Prostate gland (tissue), 2 donors: ENCODE data around the gene NFATC4.

Experiments used
- CTCF ChIP-seq, 4 experiments: fragments of 200-600 bp in 2 of 4; fragments of 450-650 bp in 2 of 4; sonication (generic) in 2 of 4; IDR thresholded peaks; 1 replicate in 3 of 4; 2 replicates in 1 of 4; pipeline ENCODE4 v1.5.1; 2016 to 2019; ENCODE audit warnings: antibody characterized with exemption in 4 of 4, mild to moderate bottlenecking in 2 of 4, moderate library complexity in 2 of 4
- POLR2AphosphoS5 ChIP-seq: sonication (generic); formaldehyde crosslinking; IDR thresholded peaks from one replicate; pipeline ENCODE4 v1.6.1; 2017; ENCODE audit warnings: antibody characterized with exemption

DNA sequence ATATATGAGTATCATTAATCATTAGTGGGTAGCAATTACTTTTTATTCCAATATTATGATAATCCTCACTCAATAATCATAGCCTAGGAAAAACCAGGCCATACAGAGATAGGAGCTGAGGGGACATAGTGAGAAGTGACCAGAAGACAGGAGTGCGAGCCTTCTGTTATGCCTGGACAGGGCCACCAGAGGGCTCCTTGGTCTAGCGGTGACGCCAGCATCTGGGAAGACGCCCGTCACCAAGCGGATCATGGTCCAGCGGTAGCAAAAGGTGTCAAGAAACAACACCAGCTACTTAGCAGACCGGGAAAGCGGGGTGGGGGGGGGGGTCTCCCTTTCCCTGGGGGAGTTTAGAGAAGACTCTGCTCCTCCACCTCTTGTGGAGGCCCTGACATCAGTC, 40.1 kb upstream of the NFATC4 start:
- TF ChIP-seq CTCF (IDR thresholded peaks at IDR 0.05) (peak in 3 of 4 experiments; percentile 45 to 79 (median 72)), POLR2AphosphoS5 (peak; percentile 11)
